ENCODE results near the gene GAS6.
"Not testable (repeated sequence)": the region's sequence is repeated elsewhere in the genome, so short reads cannot be mapped to it uniquely, and the experiment has no call there.

Gene GAS6

GRCh38 chr13:113804017-113804702, 59.7 kb downstream of the GAS6 start:
- no peak for DNase-seq

GRCh38 chr13:113803409-113804016, 60.4 kb downstream of the GAS6 start:
- no peak for DNase-seq

GRCh38 chr13:113802761-113803160, 61.1 kb downstream of the GAS6 start:
- DNase-seq = no peak

- peak in 1 of 2 experiments; percentile 75 for DNase-seq
Observed at GRCh38 chr13:113802090-113802531, 61.8 kb downstream of the GAS6 start.

GRCh38 chr13:113801289-113801961, 62.5 kb downstream of the GAS6 start:
- DNase-seq = no peak

- DNase-seq = no peak
Observed at GRCh38 chr13:113800576-113800926, 63.3 kb downstream of the GAS6 start.

GRCh38 chr13:113798200-113798811, 65.6 kb downstream of the GAS6 start:
- DNase-seq = no peak

- DNase-seq = no peak
Observed at GRCh38 chr13:113796964-113797676, 66.8 kb downstream of the GAS6 start.

- no peak for DNase-seq
Observed at GRCh38 chr13:113796211-113796963, 67.5 kb downstream of the GAS6 start.

- not testable (repeated sequence) for DNase-seq
Observed at GRCh38 chr13:113795362-113795761, 68.5 kb downstream of the GAS6 start.

- no peak for DNase-seq
Observed at GRCh38 chr13:113794764-113795173, 69.1 kb downstream of the GAS6 start.

GRCh38 chr13:113794086-113794485, 69.8 kb downstream of the GAS6 start:
- no peak for DNase-seq

GRCh38 chr13:113793718-113794085, 70.2 kb downstream of the GAS6 start:
- no peak for DNase-seq

GRCh38 chr13:113792886-113793717, 70.8 kb downstream of the GAS6 start:
- DNase-seq = no peak

- DNase-seq = no peak
Observed at GRCh38 chr13:113792236-113792770, 71.6 kb downstream of the GAS6 start.

- no peak for DNase-seq
Observed at GRCh38 chr13:113791761-113792160, 72.1 kb downstream of the GAS6 start.

- DNase-seq = no peak
Observed at GRCh38 chr13:113791226-113791625, 72.7 kb downstream of the GAS6 start.

GRCh38 chr13:113789931-113790330, 73.9 kb downstream of the GAS6 start:
- not testable (repeated sequence) for DNase-seq

GRCh38 chr13:113789167-113789566, 74.7 kb downstream of the GAS6 start:
- no peak for DNase-seq

- no peak for DNase-seq
Observed at GRCh38 chr13:113788413-113789135, 75.3 kb downstream of the GAS6 start.

Measured in NCI-H526 (cell line).